Astrocyte of the spinal cord (primary cell): ENCODE data around the gene SLC22A3.

Source experiments
- DNase-seq: peaks from one replicate; pipeline ENCODE4 v3.0.0; 2011; ENCODE audit warnings: low read depth, low spot score
- H3K4me3 ChIP-seq: 2 replicates; pipeline ENCODE4 v1.5.1; 2011; ENCODE audit warnings: low read depth, mild to moderate bottlenecking, low read length, moderate library complexity
- in situ Hi-C: cut with HindIII; loops from 2 replicates; pipeline ENCODE4 v1.10.0; 2017; ENCODE audit warnings: low sequenced_read_pairs
- TF ChIP-seq, protein P1 (sequence below): IDR thresholded peaks from 2 replicates; pipeline ENCODE4 v1.5.1; 2012; ENCODE audit warnings: low read depth, mild to moderate bottlenecking, low read length, inconsistent platforms

Gene SLC22A3

GRCh38 chr6:160431226-160431625 is 83.0 kb downstream of the SLC22A3 start:
- TF ChIP-seq, protein P1, sequence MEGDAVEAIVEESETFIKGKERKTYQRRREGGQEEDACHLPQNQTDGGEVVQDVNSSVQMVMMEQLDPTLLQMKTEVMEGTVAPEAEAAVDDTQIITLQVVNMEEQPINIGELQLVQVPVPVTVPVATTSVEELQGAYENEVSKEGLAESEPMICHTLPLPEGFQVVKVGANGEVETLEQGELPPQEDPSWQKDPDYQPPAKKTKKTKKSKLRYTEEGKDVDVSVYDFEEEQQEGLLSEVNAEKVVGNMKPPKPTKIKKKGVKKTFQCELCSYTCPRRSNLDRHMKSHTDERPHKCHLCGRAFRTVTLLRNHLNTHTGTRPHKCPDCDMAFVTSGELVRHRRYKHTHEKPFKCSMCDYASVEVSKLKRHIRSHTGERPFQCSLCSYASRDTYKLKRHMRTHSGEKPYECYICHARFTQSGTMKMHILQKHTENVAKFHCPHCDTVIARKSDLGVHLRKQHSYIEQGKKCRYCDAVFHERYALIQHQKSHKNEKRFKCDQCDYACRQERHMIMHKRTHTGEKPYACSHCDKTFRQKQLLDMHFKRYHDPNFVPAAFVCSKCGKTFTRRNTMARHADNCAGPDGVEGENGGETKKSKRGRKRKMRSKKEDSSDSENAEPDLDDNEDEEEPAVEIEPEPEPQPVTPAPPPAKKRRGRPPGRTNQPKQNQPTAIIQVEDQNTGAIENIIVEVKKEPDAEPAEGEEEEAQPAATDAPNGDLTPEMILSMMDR = no peak
- in situ Hi-C loops = no loop called here
- DNase-seq = peak; percentile 89
- no peak overlapping the region for H3K4me3 ChIP-seq

DNA sequence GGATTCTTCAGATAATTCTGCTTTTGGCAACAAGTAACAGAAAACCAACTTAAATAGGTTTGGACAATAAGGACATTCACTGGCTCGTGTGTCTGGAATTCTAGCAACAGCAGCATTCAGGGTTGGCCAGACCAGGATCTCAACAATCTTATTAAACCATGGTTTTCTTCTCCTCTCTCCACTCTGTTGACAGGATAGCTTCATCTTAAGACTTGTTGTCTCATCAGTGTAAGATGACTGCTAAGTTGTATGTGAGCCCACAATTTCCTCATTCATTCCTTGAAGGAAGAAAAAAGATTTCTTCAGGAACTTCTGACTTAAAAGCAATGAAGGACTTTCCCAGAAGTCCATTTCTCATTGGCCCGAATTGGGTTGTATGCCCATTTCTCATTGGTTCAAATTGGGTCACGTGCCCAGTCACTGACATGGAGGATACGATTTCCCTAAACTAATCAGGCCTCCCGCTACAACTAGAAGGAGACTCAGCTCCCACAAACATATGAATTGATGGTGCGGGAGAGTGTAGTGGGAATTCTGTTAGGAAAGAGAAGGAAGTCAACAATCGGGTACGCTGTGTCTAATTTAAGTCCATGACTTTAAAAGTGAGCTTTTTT is 83.7 kb downstream of the SLC22A3 start:
- no peak for DNase-seq
- in situ Hi-C loops = no loop called here
- H3K4me3 ChIP-seq = no peak overlapping the region
- TF ChIP-seq, protein P1 = no peak

DNA sequence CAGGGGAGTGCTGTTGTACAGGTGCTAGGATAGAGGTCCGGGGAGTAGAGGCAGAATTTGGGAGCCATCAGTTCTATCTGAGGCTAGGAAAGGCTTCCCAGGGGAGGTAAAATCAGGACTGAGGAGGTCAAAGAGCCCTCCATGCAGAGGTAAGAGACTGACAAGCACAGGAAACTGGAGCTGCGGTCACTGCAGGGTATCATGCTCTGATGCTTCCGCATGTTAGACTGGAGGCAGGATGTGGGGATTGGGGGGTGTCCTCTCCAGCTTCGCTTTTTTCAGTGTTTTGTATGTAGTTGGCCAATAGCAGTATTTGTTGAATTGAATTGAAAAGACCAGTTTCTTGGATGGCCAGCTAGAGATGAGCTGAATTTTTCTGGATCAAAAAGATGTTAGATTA is 87.8 kb downstream of the SLC22A3 start:
- TF ChIP-seq, protein P1 = no peak
- no peak overlapping the region for H3K4me3 ChIP-seq
- in situ Hi-C loops = no loop called here
- no peak for DNase-seq

GRCh38 chr6:160437154-160437553 is 89.0 kb downstream of the SLC22A3 start:
- DNase-seq = no peak
- in situ Hi-C loops = no loop called here
- TF ChIP-seq, protein P1 = no peak
- no peak overlapping the region for H3K4me3 ChIP-seq

- no peak for DNase-seq
- TF ChIP-seq, protein P1 = no peak
- H3K4me3 ChIP-seq = no peak overlapping the region
- in situ Hi-C loops = no loop called here
These were observed 89.6 kb downstream of the SLC22A3 start for GRCh38 chr6:160437775-160438174.

GRCh38 chr6:160438481-160438880 is 90.3 kb downstream of the SLC22A3 start:
- no peak overlapping the region for H3K4me3 ChIP-seq
- no peak for DNase-seq
- in situ Hi-C loops = no loop called here
- TF ChIP-seq, protein P1 = no peak

GRCh38 chr6:160439751-160440150 is 91.6 kb downstream of the SLC22A3 start:
- H3K4me3 ChIP-seq = no peak overlapping the region
- DNase-seq = no peak
- in situ Hi-C loops = no loop called here
- TF ChIP-seq, protein P1 = no peak
